Measurements from ENCODE around the gene EPC2. TPM values are rescaled to one million over a fixed set of nuclear protein-coding genes. Genes with fewer than 3 reads are reported as not detected.

Gene EPC2
- total RNA-seq, 2 experiments from 2014 or later = 26.1 to 26.5 TPM

DNA sequence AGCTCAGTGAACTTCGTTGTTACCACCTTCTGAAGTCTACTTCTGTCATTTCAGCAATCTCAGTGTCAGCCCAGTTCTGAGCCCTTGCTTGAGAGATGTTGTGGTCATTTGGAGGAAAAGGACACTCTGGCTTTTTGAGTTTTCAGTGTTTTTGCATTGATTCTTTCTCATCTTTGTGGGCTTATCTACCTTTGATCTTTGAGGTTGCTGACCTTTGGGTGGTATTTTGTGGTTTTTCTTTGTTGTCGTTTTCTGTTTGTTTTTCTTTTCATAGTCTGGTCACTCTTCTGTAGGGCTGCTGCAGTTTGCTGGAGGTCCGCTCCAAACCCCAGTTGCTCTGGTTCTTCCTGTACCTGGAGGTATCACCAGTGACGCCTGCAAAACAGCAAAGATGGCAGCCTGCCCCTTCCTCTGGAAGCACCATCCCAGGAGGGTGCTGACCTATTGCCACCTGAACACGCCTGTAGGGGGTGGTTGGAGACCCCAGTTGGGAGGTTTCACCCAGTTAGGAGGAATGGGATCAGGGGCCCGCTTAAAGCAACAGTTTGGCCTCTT, 74.7 kb downstream of the EPC2 start:
- DNase-seq = no peak
- no peak for ATAC-seq
- Mint-ChIP-seq H3K36me3 (ENCODE audit: low read depth) (peaks cover 39% of the 10 kb centered on the region), H3K4me3 (no peak overlapping the region), H3K4me1 (ENCODE audit: low read depth) (peaks cover 31% of the 10 kb centered on the region), H3K27me3 (ENCODE audit: low read depth) (no peaks in the 10 kb centered on the region), H3K27ac (no peak overlapping the region), H3K9me3 (ENCODE audit: insufficient read depth) (peaks cover 19% of the 10 kb centered on the region)
- CTCF ChIA-PET = no interaction called here
- POLR2A ChIA-PET = interaction anchor here (0.5 kb wide), 1 partner anchor 166 kb away, joined by 3 read pairs; no protein-coding TSS in a partner anchor

DNA sequence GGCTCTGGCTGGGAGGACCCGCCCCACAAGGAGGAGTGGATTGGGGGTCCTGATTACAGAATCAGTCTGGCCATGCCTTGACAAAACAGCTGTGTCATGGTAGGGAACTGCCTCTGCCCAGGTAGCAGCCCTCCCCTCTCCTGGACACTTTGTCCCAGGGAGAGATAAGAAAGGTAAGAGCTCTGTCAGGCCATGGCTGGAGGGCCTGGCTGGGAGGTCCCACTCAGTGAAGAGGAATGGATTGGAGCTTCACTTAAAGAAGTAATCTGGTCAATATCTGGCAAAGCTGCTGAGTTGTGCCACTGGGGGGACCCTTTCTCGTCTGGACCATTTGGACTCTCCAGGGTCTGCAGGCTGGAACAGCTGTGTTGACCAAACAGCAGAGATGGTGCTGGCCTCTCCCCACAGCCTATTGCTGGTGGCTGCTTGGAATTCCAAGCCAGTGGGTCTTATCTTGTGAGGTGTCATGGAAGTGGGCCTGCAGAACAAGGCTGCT, 75.4 kb downstream of the EPC2 start:
- DNase-seq = no peak
- Mint-ChIP-seq H3K27me3 (ENCODE audit: low read depth) (no peaks in the 10 kb centered on the region), H3K4me3 (no peak overlapping the region), H3K36me3 (ENCODE audit: low read depth) (peaks cover 43% of the 10 kb centered on the region), H3K4me1 (ENCODE audit: low read depth) (peaks cover 34% of the 10 kb centered on the region), H3K27ac (no peak overlapping the region), H3K9me3 (ENCODE audit: insufficient read depth) (peaks cover 19% of the 10 kb centered on the region)
- ChIA-PET CTCF (no interaction called here), POLR2A (no interaction called here)
- ATAC-seq = no peak

DNA sequence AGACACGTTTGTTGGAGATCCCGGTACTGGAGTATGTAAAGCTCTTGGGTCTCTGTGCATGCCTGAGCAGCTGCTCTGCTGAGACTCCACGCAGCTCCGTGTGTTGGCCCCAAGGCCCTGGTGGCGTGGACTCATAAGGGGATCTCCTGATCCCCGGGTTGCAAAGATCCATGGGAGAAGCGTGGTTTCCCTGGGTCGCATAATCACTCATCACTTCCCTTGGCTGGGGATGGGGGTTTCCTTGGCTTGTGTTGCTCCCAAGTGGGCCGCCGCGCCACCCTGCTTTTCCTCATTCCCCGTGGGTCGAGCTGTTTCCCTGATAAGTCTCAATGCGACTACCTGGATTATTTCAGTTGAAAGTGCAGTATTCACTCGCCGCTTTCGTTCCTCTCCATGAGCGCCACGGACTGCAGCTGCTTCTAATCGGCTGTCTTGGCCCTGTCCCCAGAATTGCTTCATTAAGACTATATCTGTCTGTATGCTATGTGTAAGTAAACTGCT, 76.0 kb downstream of the EPC2 start:
- DNase-seq = no peak
- Mint-ChIP-seq H3K27ac (no peak overlapping the region), H3K4me3 (no peak overlapping the region), H3K9me3 (ENCODE audit: insufficient read depth) (peaks cover 19% of the 10 kb centered on the region), H3K36me3 (ENCODE audit: low read depth) (peaks cover 39% of the 10 kb centered on the region), H3K4me1 (ENCODE audit: low read depth) (peaks cover 39% of the 10 kb centered on the region), H3K27me3 (ENCODE audit: low read depth) (no peaks in the 10 kb centered on the region)
- CTCF ChIA-PET = no interaction called here
- POLR2A ChIA-PET = no interaction called here
- no peak for ATAC-seq

DNA sequence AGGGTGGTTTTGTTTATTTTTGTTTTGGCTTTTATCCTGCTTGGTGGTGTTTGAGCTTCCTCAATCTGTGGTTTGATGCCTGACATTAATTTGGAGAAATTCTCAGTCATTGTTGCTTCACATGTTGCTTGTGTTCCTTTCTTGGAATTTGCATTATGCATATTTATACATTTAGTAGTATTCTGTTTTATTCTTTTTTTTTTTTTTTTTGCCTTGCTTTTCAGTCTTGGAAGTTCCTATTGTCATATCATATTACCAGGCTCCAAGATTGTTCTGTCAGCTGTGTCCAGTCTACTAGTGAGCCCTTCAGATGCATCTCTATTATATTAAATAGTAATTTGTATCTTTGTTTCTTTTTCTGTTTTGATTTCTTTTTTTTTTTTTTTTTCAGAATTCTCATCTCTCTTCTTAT, 77.0 kb downstream of the EPC2 start:
- POLR2A ChIA-PET = no interaction called here
- ATAC-seq (no peak), DNase-seq (no peak)
- no peaks in the 10 kb centered on the region for H3K27me3 Mint-ChIP-seq (ENCODE audit: low read depth)
- no peak overlapping the region for H3K4me3 Mint-ChIP-seq
- CTCF ChIA-PET = no interaction called here
- peaks cover 38% of the 10 kb centered on the region for H3K36me3 Mint-ChIP-seq (ENCODE audit: low read depth)
- H3K27ac Mint-ChIP-seq = no peak overlapping the region
- H3K9me3 Mint-ChIP-seq (ENCODE audit: insufficient read depth) = peaks cover 11% of the 10 kb centered on the region
- H3K4me1 Mint-ChIP-seq (ENCODE audit: low read depth) = peaks cover 40% of the 10 kb centered on the region

DNA sequence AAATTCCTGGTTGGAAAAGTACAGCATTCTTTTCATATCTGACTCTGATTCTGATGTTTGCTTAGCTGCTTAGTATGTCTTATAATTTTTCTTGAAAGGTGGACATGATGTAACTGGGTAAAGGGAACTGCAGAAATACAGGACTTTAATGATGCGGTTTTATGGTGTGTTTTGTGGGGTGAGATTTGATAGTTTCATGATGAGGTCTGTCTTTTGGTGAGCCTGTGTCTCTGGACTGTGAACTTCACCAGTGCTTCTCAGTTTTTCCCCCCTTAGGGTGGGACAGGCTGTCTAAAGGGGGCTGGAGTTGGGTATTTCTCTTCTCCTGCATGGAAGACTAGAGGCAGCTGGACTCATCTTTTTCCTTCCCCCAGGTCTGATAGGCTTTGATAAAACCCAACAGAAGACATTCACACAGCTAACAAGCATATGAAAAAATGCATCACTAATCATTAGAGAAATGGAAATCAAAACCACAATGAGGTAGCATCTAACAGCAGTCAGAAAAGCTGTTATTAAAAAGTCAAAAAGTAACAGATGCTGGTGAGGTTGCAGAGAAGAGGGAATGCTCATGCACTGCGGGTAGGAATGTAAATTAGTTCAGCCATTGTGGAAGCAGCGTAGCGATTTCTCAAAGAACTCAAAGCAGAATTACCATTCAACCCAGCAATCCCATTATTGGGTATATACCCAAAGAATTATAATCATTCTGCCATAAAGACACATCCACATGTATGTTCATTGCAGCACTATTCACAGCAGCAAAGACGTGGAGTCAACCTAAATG, 77.6 kb downstream of the EPC2 start:
- Mint-ChIP-seq H3K9me3 (ENCODE audit: insufficient read depth) (peaks cover 8% of the 10 kb centered on the region), H3K4me1 (ENCODE audit: low read depth) (peaks cover 38% of the 10 kb centered on the region), H3K27me3 (ENCODE audit: low read depth) (no peaks in the 10 kb centered on the region), H3K36me3 (ENCODE audit: low read depth) (peaks cover 40% of the 10 kb centered on the region), H3K4me3 (no peak overlapping the region), H3K27ac (no peak overlapping the region)
- CTCF ChIA-PET = no interaction called here
- DNase-seq (no peak), ATAC-seq (no peak)
- POLR2A ChIA-PET = no interaction called here

DNA sequence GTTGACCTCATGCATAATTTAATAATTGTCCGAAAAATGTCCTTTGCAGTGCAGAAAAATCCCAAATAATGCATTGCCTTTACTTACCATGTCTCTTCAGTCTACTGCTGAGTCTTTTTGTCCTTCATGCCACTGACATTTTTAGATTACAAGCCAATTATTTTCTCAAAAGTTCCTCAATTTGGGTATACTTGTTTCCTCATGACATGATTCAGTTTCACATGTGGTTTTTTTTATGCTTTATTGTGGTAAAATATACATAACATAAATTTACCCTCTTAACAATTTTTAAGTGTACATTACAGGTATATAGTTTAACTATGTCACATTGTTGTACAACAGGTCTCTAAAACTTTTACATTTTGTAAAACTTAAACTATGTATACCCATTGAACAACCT, 81.0 kb downstream of the EPC2 start:
- no peak for ATAC-seq
- Mint-ChIP-seq H3K9me3 (ENCODE audit: insufficient read depth) (no peaks in the 10 kb centered on the region), H3K27me3 (ENCODE audit: low read depth) (no peaks in the 10 kb centered on the region), H3K4me1 (ENCODE audit: low read depth) (peaks cover 25% of the 10 kb centered on the region), H3K27ac (no peak overlapping the region), H3K36me3 (ENCODE audit: low read depth) (peaks cover 26% of the 10 kb centered on the region), H3K4me3 (no peak overlapping the region)
- no peak for DNase-seq
- POLR2A ChIA-PET = no interaction called here
- CTCF ChIA-PET = no interaction called here

DNA sequence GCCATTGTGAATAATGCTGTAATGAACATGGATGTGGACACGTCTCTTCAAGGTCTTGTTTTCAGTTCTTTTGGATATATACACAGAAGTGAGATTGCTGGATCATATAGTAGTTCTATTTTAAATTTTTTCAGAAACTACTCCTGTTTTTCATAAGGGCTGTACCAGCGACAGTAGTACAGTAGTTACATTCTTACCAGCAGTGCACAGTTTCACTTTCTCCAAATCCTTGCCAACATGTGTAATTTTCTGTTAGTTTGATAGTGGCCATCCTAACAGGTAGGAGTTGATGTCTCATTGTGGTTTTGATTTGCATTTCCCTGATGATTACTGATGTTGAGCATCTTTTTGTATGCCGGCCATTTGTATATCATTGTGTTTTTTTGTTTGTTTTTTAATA, 81.7 kb downstream of the EPC2 start:
- Mint-ChIP-seq H3K27me3 (ENCODE audit: low read depth) (no peaks in the 10 kb centered on the region), H3K4me3 (no peak overlapping the region), H3K4me1 (ENCODE audit: low read depth) (peaks cover 23% of the 10 kb centered on the region), H3K27ac (no peak overlapping the region), H3K9me3 (ENCODE audit: insufficient read depth) (no peaks in the 10 kb centered on the region), H3K36me3 (ENCODE audit: low read depth) (peaks cover 24% of the 10 kb centered on the region)
- ChIA-PET POLR2A (no interaction called here), CTCF (no interaction called here)
- DNase-seq (no peak), ATAC-seq (no peak)

DNA sequence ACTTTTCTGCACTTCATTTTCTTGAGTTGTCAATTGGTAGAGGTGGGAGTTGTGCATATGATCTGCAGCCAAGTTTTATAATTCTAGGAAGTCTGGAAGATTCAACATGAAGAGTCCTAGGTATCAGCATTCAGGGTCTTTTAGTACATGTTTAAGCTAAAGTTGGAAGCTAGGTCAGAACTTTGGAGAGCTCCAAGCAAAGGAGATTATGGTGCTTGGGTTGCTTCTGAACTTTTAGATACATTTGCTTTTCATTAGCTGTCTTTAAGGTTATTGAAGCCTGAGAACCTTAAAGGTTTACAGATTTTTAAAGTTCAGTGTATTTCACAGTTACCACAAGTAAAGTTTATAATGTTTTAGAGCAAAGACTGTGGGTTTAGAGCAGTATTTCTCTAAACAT, 85.5 kb downstream of the EPC2 start:
- ChIA-PET CTCF (no interaction called here), POLR2A (no interaction called here)

DNA sequence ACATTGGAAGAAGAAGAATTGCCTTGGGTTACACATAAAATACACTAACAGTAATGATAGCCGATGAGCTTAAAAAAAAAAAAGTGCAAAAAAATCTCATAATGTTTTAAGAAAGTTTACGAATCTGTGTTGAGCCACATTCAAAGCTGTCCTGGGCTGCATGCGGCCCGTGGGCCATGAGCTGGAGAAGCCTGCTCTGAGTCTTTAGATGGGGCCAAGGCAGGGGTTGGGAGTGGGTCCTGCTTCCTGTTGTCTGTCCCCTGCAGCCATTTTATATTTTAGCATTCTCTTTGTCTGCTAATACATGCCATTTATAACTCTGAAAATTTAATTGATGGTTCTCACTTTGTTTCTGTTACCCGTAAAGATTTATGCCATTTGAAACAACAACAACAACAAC, 93.2 kb downstream of the EPC2 start:
- no peak overlapping the region for H3K27ac Mint-ChIP-seq
- H3K9me3 Mint-ChIP-seq (ENCODE audit: insufficient read depth) = no peaks in the 10 kb centered on the region
- H3K4me3 Mint-ChIP-seq = no peak overlapping the region
- peaks cover 9% of the 10 kb centered on the region for H3K4me1 Mint-ChIP-seq (ENCODE audit: low read depth)
- H3K36me3 Mint-ChIP-seq (ENCODE audit: low read depth) = no peaks in the 10 kb centered on the region
- no peak for DNase-seq
- ATAC-seq = no peak
- H3K27me3 Mint-ChIP-seq (ENCODE audit: low read depth) = no peaks in the 10 kb centered on the region
- CTCF ChIA-PET = no interaction called here
- POLR2A ChIA-PET = no interaction called here

More for the DNA sequence above, 85.5 kb downstream of the EPC2 start:
- ATAC-seq = no peak
- Mint-ChIP-seq H3K4me1 (ENCODE audit: low read depth) (peaks cover 12% of the 10 kb centered on the region), H3K27me3 (ENCODE audit: low read depth) (no peaks in the 10 kb centered on the region), H3K9me3 (ENCODE audit: insufficient read depth) (no peaks in the 10 kb centered on the region), H3K36me3 (ENCODE audit: low read depth) (peaks cover 18% of the 10 kb centered on the region), H3K4me3 (no peak overlapping the region), H3K27ac (no peak overlapping the region)
- no peak for DNase-seq

DNA sequence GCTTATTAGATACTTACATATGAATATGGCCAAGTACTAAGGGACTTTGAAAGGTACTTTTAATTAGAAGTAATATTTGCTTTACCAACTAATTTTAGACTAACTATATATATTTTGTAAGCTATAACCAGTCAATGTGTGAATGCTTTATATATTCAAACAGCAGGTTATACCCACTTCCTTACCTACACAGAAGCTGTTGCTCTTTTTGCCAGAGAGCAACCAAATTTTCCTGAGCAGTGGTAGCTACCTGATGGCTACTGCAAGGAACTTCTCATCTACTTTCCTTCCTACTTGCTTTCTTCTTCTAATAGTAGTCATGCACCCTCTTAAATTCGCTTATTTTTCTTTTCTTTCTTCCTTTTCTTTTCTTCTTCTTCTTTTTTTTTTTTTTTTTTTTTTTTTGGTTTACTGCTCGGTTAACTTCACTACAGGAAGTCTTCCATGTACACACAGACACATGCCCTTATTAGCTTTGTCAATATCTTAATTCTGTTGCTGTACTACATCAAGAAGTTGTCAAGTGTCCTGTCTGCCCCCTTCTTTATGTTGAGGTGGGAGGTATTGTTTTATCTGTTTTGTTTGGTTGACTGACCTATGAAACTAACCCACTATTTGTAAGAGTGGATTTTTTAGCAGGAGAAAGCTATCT, 95.0 kb downstream of the EPC2 start:
- no peak overlapping the region for H3K27ac Mint-ChIP-seq
- CTCF ChIA-PET = interaction anchor here (1.0 kb wide), 1 partner anchor 15 kb away, joined by 3 read pairs; no protein-coding TSS in a partner anchor
- POLR2A ChIA-PET = interaction anchor here (0.6 kb wide), 1 partner anchor 378 kb away, joined by 4 read pairs; no protein-coding TSS in a partner anchor
- no peaks in the 10 kb centered on the region for H3K27me3 Mint-ChIP-seq (ENCODE audit: low read depth)
- ATAC-seq (no peak), DNase-seq (no peak)
- H3K36me3 Mint-ChIP-seq (ENCODE audit: low read depth) = peaks cover 5% of the 10 kb centered on the region
- no peaks in the 10 kb centered on the region for H3K9me3 Mint-ChIP-seq (ENCODE audit: insufficient read depth)
- H3K4me3 Mint-ChIP-seq = no peak overlapping the region
- peaks cover 9% of the 10 kb centered on the region for H3K4me1 Mint-ChIP-seq (ENCODE audit: low read depth)

DNA sequence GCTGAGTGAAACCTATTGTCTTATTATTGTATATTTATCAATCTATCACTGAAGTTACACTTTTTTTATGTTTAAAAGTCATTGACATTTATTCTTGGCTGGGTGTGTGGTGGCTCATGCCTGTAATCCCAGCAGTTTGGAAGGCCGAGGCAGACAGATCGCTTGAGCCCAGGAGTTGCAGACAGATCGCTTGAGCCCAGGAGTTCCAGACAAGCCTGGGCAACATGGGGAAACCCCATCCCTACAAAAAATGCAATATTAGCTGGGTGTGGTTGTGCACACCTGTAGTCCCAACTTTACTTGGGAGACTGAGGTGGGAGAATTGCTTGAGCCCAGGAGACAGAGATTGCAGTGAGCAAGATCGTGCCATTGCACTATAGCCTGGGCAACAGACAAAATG, 97.8 kb downstream of the EPC2 start:
- POLR2A ChIA-PET = no interaction called here
- no peak overlapping the region for H3K4me3 Mint-ChIP-seq
- ATAC-seq (no peak), DNase-seq (no peak)
- H3K9me3 Mint-ChIP-seq (ENCODE audit: insufficient read depth) = no peaks in the 10 kb centered on the region
- no peaks in the 10 kb centered on the region for H3K27me3 Mint-ChIP-seq (ENCODE audit: low read depth)
- no peak overlapping the region for H3K27ac Mint-ChIP-seq
- peaks cover 9% of the 10 kb centered on the region for H3K4me1 Mint-ChIP-seq (ENCODE audit: low read depth)
- peaks cover 14% of the 10 kb centered on the region for H3K36me3 Mint-ChIP-seq (ENCODE audit: low read depth)
- CTCF ChIA-PET = no interaction called here

DNA sequence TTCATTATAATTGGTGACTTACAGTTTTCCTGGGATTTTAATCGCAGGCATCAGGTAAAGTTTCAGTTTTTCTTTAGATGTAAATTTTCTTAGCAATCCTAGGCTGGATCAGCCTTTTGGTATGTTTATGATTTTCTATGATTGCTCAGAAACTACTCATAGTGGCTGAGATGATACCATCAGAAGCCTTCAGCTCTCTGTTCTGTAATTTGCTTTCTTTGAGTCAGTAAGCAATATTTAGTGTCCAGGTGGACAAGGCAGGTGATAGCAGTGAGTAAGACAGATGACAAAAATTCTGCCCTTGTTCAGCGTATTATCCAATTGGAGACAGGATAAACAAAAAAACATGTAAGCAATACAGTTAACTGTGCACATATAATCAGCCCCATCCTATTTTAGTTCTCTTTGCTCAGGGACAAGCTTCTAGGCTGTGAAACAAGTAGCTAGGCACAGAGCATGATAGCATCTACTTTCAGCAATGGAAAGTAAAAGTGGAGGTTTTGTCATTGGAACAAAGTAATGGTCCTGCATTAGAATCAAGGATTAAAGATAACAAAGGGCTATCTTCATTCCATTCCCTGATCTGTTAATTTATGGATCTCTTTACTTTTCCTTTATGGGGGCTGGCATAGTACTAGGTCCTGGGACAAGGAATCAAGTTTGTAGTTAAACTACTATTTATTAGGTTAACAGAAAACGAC, 100.8 kb downstream of the EPC2 start:
- Mint-ChIP-seq H3K36me3 (ENCODE audit: low read depth) (peaks cover 18% of the 10 kb centered on the region), H3K27me3 (ENCODE audit: low read depth) (no peaks in the 10 kb centered on the region), H3K27ac (no peak overlapping the region), H3K9me3 (ENCODE audit: insufficient read depth) (no peaks in the 10 kb centered on the region), H3K4me3 (no peak overlapping the region), H3K4me1 (ENCODE audit: low read depth) (peaks cover 1% of the 10 kb centered on the region)
- ChIA-PET POLR2A (no interaction called here), CTCF (no interaction called here)
- DNase-seq = no peak
- no peak for ATAC-seq
